HCT116 (cell line): Measurements from ENCODE around the gene FCRL6.

Experiments used
- CBX3 ChIP-seq: IDR thresholded peaks from 2 replicates; pipeline ENCODE4 v1.6.1; 2012; ENCODE audit warnings: low read depth
- CEBPB ChIP-seq: IDR thresholded peaks from 2 replicates; pipeline ENCODE4 v1.6.1; 2012; ENCODE audit warnings: low read depth
- CTCF ChIP-seq, 3 experiments: fragments of 200-600 bp in 1 of 3; sonication (generic) in 1 of 3; IDR thresholded peaks in 2 of 3; conservative IDR thresholded peaks in 1 of 3; 2 replicates each; pipeline ENCODE4 v1.5.1; 2012 to 2017; ENCODE audit warnings: low read depth in 2 of 3, low read length in 2 of 3, antibody characterized with exemption in 1 of 3, borderline replicate concordance in 1 of 3, control low read depth in 1 of 3, mild to moderate bottlenecking in 1 of 3, mixed read lengths in 1 of 3, mixed run types in 1 of 3, moderate library complexity in 1 of 3; ENCODE audit not compliant: insufficient read depth in 1 of 3
- JUND ChIP-seq: IDR thresholded peaks from 2 replicates; pipeline ENCODE4 v1.6.1; 2012
- POLR2A ChIP-seq: IDR thresholded peaks from 2 replicates; pipeline ENCODE4 v1.7.0; 2011; ENCODE audit warnings: borderline replicate concordance; ENCODE audit not compliant: insufficient read depth, insufficient read length; ENCODE audit errors: extremely low read depth
- RAD21 ChIP-seq: IDR thresholded peaks from 2 replicates; pipeline ENCODE4 v1.6.1; 2012; ENCODE audit warnings: low read depth, mild to moderate bottlenecking
- SP1 ChIP-seq: IDR thresholded peaks from 2 replicates; pipeline ENCODE4 v1.6.1; 2012; ENCODE audit warnings: low read depth
- SRF ChIP-seq: IDR thresholded peaks from 2 replicates; pipeline ENCODE4 v1.6.1; 2012; ENCODE audit warnings: low read depth
- ZNF274 ChIP-seq: fragments of 200-500 bp; sonication (Bioruptor generic); IDR thresholded peaks from 2 replicates; pipeline ENCODE4 v1.6.1; 2014; ENCODE audit warnings: mild to moderate bottlenecking, low read depth, low read length, inconsistent platforms
- TF ChIP-seq, protein P1 (sequence below): IDR thresholded peaks from 2 replicates; pipeline ENCODE4 v1.6.1; 2012
- TF ChIP-seq, protein P2 (sequence below): IDR thresholded peaks from 2 replicates; pipeline ENCODE4 v1.6.1; 2012; ENCODE audit warnings: low read depth
- TF ChIP-seq, protein P3 (sequence below): IDR thresholded peaks from 2 replicates; pipeline ENCODE4 v1.6.1; 2012

DNA sequence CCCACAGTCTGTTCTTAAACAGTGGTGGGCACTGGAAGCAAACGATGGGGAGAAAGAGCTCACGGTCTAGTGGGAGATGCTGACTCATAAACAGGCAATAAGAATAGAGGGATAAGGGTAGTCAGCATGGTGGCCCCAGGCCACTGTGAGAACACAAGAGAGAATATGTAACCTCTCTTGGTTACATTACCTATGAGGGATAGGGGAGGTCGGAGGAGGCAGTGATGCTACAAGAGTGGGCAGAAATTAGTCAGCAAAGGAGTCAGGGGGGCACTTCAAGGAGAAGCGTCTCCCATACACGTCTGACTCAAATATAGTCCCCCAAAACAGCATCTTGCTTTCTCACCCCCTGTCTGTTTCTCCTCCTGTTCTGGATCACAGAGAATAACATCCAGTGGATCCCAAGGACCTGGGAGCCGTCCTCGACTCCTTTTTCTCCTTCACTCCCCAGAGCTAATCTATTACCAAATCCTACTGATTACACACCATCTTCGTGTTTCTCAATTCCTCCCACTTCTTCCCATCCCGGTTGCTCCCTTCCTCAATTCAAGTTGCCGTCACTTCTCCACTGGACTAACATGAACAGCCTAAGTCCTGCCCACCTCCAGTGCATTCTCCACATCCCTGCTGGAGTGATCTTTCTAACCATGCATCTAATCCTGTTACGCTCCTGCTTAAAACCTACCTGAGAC is 26.6 kb downstream of the FCRL6 start:
- TF ChIP-seq, protein P1, sequence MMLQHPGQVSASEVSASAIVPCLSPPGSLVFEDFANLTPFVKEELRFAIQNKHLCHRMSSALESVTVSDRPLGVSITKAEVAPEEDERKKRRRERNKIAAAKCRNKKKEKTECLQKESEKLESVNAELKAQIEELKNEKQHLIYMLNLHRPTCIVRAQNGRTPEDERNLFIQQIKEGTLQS: no peak
- no peak for TF ChIP-seq CTCF (IDR thresholded peaks at IDR 0.05 in 2 of 3, conservative IDR thresholded peaks at IDR 0.05 in 1 of 3; ENCODE audit: borderline replicate concordance in 1 of 3, insufficient read depth in 1 of 3, low read depth in 2 of 3, low read length in 2 of 3)
- TF ChIP-seq, protein P2, sequence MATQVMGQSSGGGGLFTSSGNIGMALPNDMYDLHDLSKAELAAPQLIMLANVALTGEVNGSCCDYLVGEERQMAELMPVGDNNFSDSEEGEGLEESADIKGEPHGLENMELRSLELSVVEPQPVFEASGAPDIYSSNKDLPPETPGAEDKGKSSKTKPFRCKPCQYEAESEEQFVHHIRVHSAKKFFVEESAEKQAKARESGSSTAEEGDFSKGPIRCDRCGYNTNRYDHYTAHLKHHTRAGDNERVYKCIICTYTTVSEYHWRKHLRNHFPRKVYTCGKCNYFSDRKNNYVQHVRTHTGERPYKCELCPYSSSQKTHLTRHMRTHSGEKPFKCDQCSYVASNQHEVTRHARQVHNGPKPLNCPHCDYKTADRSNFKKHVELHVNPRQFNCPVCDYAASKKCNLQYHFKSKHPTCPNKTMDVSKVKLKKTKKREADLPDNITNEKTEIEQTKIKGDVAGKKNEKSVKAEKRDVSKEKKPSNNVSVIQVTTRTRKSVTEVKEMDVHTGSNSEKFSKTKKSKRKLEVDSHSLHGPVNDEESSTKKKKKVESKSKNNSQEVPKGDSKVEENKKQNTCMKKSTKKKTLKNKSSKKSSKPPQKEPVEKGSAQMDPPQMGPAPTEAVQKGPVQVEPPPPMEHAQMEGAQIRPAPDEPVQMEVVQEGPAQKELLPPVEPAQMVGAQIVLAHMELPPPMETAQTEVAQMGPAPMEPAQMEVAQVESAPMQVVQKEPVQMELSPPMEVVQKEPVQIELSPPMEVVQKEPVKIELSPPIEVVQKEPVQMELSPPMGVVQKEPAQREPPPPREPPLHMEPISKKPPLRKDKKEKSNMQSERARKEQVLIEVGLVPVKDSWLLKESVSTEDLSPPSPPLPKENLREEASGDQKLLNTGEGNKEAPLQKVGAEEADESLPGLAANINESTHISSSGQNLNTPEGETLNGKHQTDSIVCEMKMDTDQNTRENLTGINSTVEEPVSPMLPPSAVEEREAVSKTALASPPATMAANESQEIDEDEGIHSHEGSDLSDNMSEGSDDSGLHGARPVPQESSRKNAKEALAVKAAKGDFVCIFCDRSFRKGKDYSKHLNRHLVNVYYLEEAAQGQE: no peak
- no peak for TF ChIP-seq POLR2A
- TF ChIP-seq CBX3: no peak
- no peak for TF ChIP-seq CEBPB
- TF ChIP-seq ZNF274: no peak
- TF ChIP-seq RAD21: no peak
- TF ChIP-seq, protein P3, sequence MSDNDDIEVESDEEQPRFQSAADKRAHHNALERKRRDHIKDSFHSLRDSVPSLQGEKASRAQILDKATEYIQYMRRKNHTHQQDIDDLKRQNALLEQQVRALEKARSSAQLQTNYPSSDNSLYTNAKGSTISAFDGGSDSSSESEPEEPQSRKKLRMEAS: no peak
- no peak for TF ChIP-seq SP1
- TF ChIP-seq SRF: no peak
- no peak for TF ChIP-seq JUND
